Measurements from ENCODE around the gene ZNF709. TPM values are rescaled to one million over a fixed set of nuclear protein-coding genes. Genes with fewer than 3 reads are reported as not detected.
"Not testable (repeated sequence)": the region's sequence is repeated elsewhere in the genome, so short reads cannot be mapped to it uniquely, and the experiment has no call there.

ZNF709 gene
- total RNA-seq, 2 experiments from 2014 or later, result 1.7 to 3.1 TPM

- DNase-seq (no peak), ATAC-seq (no peak)
- no peak overlapping the region for H3K4me3 Mint-ChIP-seq
- H3K4me1 Mint-ChIP-seq (ENCODE audit: low read depth), result peaks cover 28% of the 10 kb centered on the region
- POLR2A ChIA-PET, result no interaction called here
- H3K27me3 Mint-ChIP-seq (ENCODE audit: low read depth), result no peaks in the 10 kb centered on the region
- CTCF ChIA-PET, result no interaction called here
- no peak overlapping the region for H3K27ac Mint-ChIP-seq
- peaks cover 4% of the 10 kb centered on the region for H3K36me3 Mint-ChIP-seq (ENCODE audit: low read depth)
- peaks cover 4% of the 10 kb centered on the region for H3K9me3 Mint-ChIP-seq (ENCODE audit: insufficient read depth)
Observed at GRCh38 chr19:12485571-12485970, 955 bp upstream of the ZNF709 start.

GRCh38 chr19:12485052-12485416 is 418 bp upstream of the ZNF709 start:
- Mint-ChIP-seq H3K9me3 (ENCODE audit: insufficient read depth) (peaks cover under 1% of the 10 kb centered on the region), H3K27me3 (ENCODE audit: low read depth) (no peaks in the 10 kb centered on the region), H3K4me3 (peak overlapping the region; percentile 84), H3K36me3 (ENCODE audit: low read depth) (peaks cover 4% of the 10 kb centered on the region), H3K27ac (peak overlapping the region; percentile 81), H3K4me1 (ENCODE audit: low read depth) (peaks cover 28% of the 10 kb centered on the region)
- ATAC-seq (peak; percentile 6), DNase-seq (no peak)
- ChIA-PET POLR2A (interaction anchor here (0.5 to 3.3 kb wide), 2 partner anchors 11 to 195 kb away, joined by 3 to 13 read pairs; no protein-coding TSS in a partner anchor), CTCF (no interaction called here)

- Mint-ChIP-seq H3K27me3 (ENCODE audit: low read depth) (no peaks in the 10 kb centered on the region), H3K36me3 (ENCODE audit: low read depth) (peaks cover 4% of the 10 kb centered on the region), H3K9me3 (ENCODE audit: insufficient read depth) (no peaks in the 10 kb centered on the region), H3K4me3 (peak overlapping the region; percentile 84), H3K27ac (peak overlapping the region; percentile 21), H3K4me1 (ENCODE audit: low read depth) (peaks cover 29% of the 10 kb centered on the region)
- no peak for DNase-seq
- POLR2A ChIA-PET, result interaction anchor here (0.7 to 3.3 kb wide), 3 partner anchors 12 to 204 kb away, joined by 3 to 13 read pairs (median 3); no protein-coding TSS in a partner anchor
- CTCF ChIA-PET, result no interaction called here
- no peak for ATAC-seq
Observed at GRCh38 chr19:12484011-12484370, 625 bp downstream of the ZNF709 start.

GRCh38 chr19:12482509-12482886 is 2.1 kb downstream of the ZNF709 start:
- no peaks in the 10 kb centered on the region for H3K9me3 Mint-ChIP-seq (ENCODE audit: insufficient read depth)
- peak overlapping the region; percentile 22 for H3K4me3 Mint-ChIP-seq
- DNase-seq (no peak), ATAC-seq (no peak)
- POLR2A ChIA-PET, result interaction anchor here (3.3 kb wide), 1 partner anchor 13 kb away, joined by 13 read pairs; no protein-coding TSS in a partner anchor
- H3K4me1 Mint-ChIP-seq (ENCODE audit: low read depth), result peaks cover 40% of the 10 kb centered on the region
- H3K27ac Mint-ChIP-seq, result peak overlapping the region; percentile 10
- peaks cover 11% of the 10 kb centered on the region for H3K36me3 Mint-ChIP-seq (ENCODE audit: low read depth)
- no peaks in the 10 kb centered on the region for H3K27me3 Mint-ChIP-seq (ENCODE audit: low read depth)
- CTCF ChIA-PET, result no interaction called here

- Mint-ChIP-seq H3K27me3 (ENCODE audit: low read depth) (no peaks in the 10 kb centered on the region), H3K4me3 (peak overlapping the region; percentile 22), H3K27ac (peak overlapping the region; percentile 45), H3K9me3 (ENCODE audit: insufficient read depth) (no peaks in the 10 kb centered on the region), H3K4me1 (ENCODE audit: low read depth) (peaks cover 40% of the 10 kb centered on the region), H3K36me3 (ENCODE audit: low read depth) (peaks cover 11% of the 10 kb centered on the region)
- POLR2A ChIA-PET, result interaction anchor here (3.3 kb wide), 1 partner anchor 14 kb away, joined by 13 read pairs; no protein-coding TSS in a partner anchor
- ATAC-seq (no peak), DNase-seq (no peak)
- CTCF ChIA-PET, result no interaction called here
Observed at GRCh38 chr19:12481781-12482508, 2.7 kb downstream of the ZNF709 start.

GRCh38 chr19:12478234-12478941 is 6.2 kb downstream of the ZNF709 start:
- ATAC-seq, result no peak
- Mint-ChIP-seq H3K9me3 (ENCODE audit: insufficient read depth) (peaks cover 15% of the 10 kb centered on the region), H3K27me3 (ENCODE audit: low read depth) (no peaks in the 10 kb centered on the region), H3K36me3 (ENCODE audit: low read depth) (peaks cover 27% of the 10 kb centered on the region), H3K27ac (no peak overlapping the region), H3K4me3 (no peak overlapping the region), H3K4me1 (ENCODE audit: low read depth) (peaks cover 25% of the 10 kb centered on the region)
- DNase-seq, result no peak
- ChIA-PET POLR2A (no interaction called here), CTCF (no interaction called here)

GRCh38 chr19:12467651-12468050 is 17.0 kb downstream of the ZNF709 start:
- Mint-ChIP-seq H3K9me3 (ENCODE audit: insufficient read depth) (peaks cover 45% of the 10 kb centered on the region), H3K36me3 (ENCODE audit: low read depth) (peaks cover 47% of the 10 kb centered on the region)

GRCh38 chr19:12465211-12465610 is 19.4 kb downstream of the ZNF709 start:
- peaks cover 40% of the 10 kb centered on the region for H3K9me3 Mint-ChIP-seq (ENCODE audit: insufficient read depth)

More at GRCh38 chr19:12467651-12468050, 17.0 kb downstream of the ZNF709 start:
- POLR2A ChIA-PET; H3K4me3 Mint-ChIP-seq; DNase-seq; H3K4me1 Mint-ChIP-seq (ENCODE audit: low read depth); CTCF ChIA-PET; H3K27me3 Mint-ChIP-seq (ENCODE audit: low read depth); H3K27ac Mint-ChIP-seq; ATAC-seq: not testable (repeated sequence)

GRCh38 chr19:12464769-12465168 is 19.8 kb downstream of the ZNF709 start:
- Mint-ChIP-seq H3K9me3 (ENCODE audit: insufficient read depth) (peaks cover 41% of the 10 kb centered on the region), H3K36me3 (ENCODE audit: low read depth) (peaks cover 36% of the 10 kb centered on the region)

More at GRCh38 chr19:12465211-12465610, 19.4 kb downstream of the ZNF709 start:
- DNase-seq, result no peak
- Mint-ChIP-seq H3K27me3 (ENCODE audit: low read depth) (no peaks in the 10 kb centered on the region), H3K4me3 (no peak overlapping the region), H3K4me1 (ENCODE audit: low read depth) (no peaks in the 10 kb centered on the region), H3K27ac (no peak overlapping the region), H3K36me3 (ENCODE audit: low read depth) (peaks cover 38% of the 10 kb centered on the region)
- ChIA-PET POLR2A (interaction anchor here (0.7 kb wide), 1 partner anchor 93 kb away, joined by 3 read pairs; no protein-coding TSS in a partner anchor), CTCF (no interaction called here)
- no peak for ATAC-seq

GRCh38 chr19:12464139-12464538 is 20.5 kb downstream of the ZNF709 start:
- ATAC-seq; H3K27ac Mint-ChIP-seq; DNase-seq; H3K27me3 Mint-ChIP-seq (ENCODE audit: low read depth); H3K4me3 Mint-ChIP-seq; POLR2A ChIA-PET; CTCF ChIA-PET; H3K4me1 Mint-ChIP-seq (ENCODE audit: low read depth): not testable (repeated sequence)
- Mint-ChIP-seq H3K36me3 (ENCODE audit: low read depth) (peaks cover 36% of the 10 kb centered on the region), H3K9me3 (ENCODE audit: insufficient read depth) (peaks cover 41% of the 10 kb centered on the region)

More at GRCh38 chr19:12464769-12465168, 19.8 kb downstream of the ZNF709 start:
- no peak overlapping the region for H3K4me3 Mint-ChIP-seq
- H3K27ac Mint-ChIP-seq, result no peak overlapping the region
- CTCF ChIA-PET, result no interaction called here
- ATAC-seq (no peak), DNase-seq (no peak)
- no peaks in the 10 kb centered on the region for H3K27me3 Mint-ChIP-seq (ENCODE audit: low read depth)
- POLR2A ChIA-PET, result no interaction called here
- H3K4me1 Mint-ChIP-seq (ENCODE audit: low read depth), result no peaks in the 10 kb centered on the region

GRCh38 chr19:12453495-12453894 is 31.1 kb downstream of the ZNF709 start:
- ChIA-PET CTCF (no interaction called here), POLR2A (no interaction called here)
- no peak overlapping the region for H3K27ac Mint-ChIP-seq
- ATAC-seq (no peak), DNase-seq (no peak)
- H3K9me3 Mint-ChIP-seq (ENCODE audit: insufficient read depth), result peaks cover 32% of the 10 kb centered on the region
- peaks cover 11% of the 10 kb centered on the region for H3K36me3 Mint-ChIP-seq (ENCODE audit: low read depth)
- H3K4me1 Mint-ChIP-seq (ENCODE audit: low read depth), result no peaks in the 10 kb centered on the region
- no peaks in the 10 kb centered on the region for H3K27me3 Mint-ChIP-seq (ENCODE audit: low read depth)
- H3K4me3 Mint-ChIP-seq, result no peak overlapping the region

- ATAC-seq (no peak), DNase-seq (no peak)
- Mint-ChIP-seq H3K9me3 (ENCODE audit: insufficient read depth) (peaks cover 27% of the 10 kb centered on the region), H3K27me3 (ENCODE audit: low read depth) (no peaks in the 10 kb centered on the region), H3K36me3 (ENCODE audit: low read depth) (peaks cover 3% of the 10 kb centered on the region), H3K27ac (no peak overlapping the region), H3K4me3 (no peak overlapping the region), H3K4me1 (ENCODE audit: low read depth) (no peaks in the 10 kb centered on the region)
- ChIA-PET POLR2A (no interaction called here), CTCF (no interaction called here)
Observed at GRCh38 chr19:12450844-12451243, 33.8 kb downstream of the ZNF709 start.

Data from activated CD8-positive, alpha-beta T cell treated with anti-CD3 and anti-CD28 coated beads, Interleukin-2, amount 10 ng/mL, durations not matched to agents 7 days and 5 days (primary cell).